Breast epithelium (tissue), 3 donors: Measurements from ENCODE around the gene TBC1D2.

Experiments
- POLR2A ChIP-seq: fragments of 450-650 bp; IDR thresholded peaks from one replicate; pipeline ENCODE4 v1.6.1; 2016; ENCODE audit warnings: antibody characterized with exemption, mild to moderate bottlenecking, moderate library complexity
- POLR2AphosphoS5 ChIP-seq, 3 donors: sonication (generic); formaldehyde crosslinking; IDR thresholded peaks; one replicate each; pipeline ENCODE4 v1.6.1; 2017; ENCODE audit warnings: antibody characterized with exemption in 3 of 3
- TF ChIP-seq, protein P1 (sequence below), 3 donors: fragments of 450-650 bp; IDR thresholded peaks; one replicate each; pipeline ENCODE4 v1.5.1; 2016 to 2017; ENCODE audit warnings: antibody characterized with exemption in 3 of 3, mild to moderate bottlenecking in 3 of 3, moderate library complexity in 3 of 3

GRCh38 chr9:98214811-98215210 lies 40.6 kb downstream of the TBC1D2 start:
- TF ChIP-seq, protein P1, sequence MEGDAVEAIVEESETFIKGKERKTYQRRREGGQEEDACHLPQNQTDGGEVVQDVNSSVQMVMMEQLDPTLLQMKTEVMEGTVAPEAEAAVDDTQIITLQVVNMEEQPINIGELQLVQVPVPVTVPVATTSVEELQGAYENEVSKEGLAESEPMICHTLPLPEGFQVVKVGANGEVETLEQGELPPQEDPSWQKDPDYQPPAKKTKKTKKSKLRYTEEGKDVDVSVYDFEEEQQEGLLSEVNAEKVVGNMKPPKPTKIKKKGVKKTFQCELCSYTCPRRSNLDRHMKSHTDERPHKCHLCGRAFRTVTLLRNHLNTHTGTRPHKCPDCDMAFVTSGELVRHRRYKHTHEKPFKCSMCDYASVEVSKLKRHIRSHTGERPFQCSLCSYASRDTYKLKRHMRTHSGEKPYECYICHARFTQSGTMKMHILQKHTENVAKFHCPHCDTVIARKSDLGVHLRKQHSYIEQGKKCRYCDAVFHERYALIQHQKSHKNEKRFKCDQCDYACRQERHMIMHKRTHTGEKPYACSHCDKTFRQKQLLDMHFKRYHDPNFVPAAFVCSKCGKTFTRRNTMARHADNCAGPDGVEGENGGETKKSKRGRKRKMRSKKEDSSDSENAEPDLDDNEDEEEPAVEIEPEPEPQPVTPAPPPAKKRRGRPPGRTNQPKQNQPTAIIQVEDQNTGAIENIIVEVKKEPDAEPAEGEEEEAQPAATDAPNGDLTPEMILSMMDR (IDR thresholded peaks at IDR 0.05): no peak
- peak in 1 of 3 donors; percentile 24 for TF ChIP-seq POLR2AphosphoS5 (IDR thresholded peaks at IDR 0.05)
- no peak for TF ChIP-seq POLR2A
